A549 (cell line): ENCODE results near the gene TMEM200A. TPM values are rescaled to one million over a fixed set of nuclear protein-coding genes. Genes with fewer than 3 reads are reported as not detected.

ENCODE experiments used
- ATAC-seq, 2 experiments: fragments of 200-7000 bp in 1 of 2; fragments of >200 bp in 1 of 2; cut with Nextera tagmentation in 1 of 2; cut with Tn5 transposase in 1 of 2; 3 replicates each; pipeline versions ENCODE4 v1.8.0 to v1.9.1; 2018 to 2020; ENCODE audit warnings: mild to moderate bottlenecking in 1 of 2, moderate library complexity in 1 of 2
- CTCF ChIA-PET: fragments of 300-600 bp; sonication (Branson Sonifier 250); formaldehyde crosslinking; extraction: SDS; loops from one replicate; lab custom pipeline; 2021; ENCODE audit warnings: antibody characterized with exemption, inconsistent platforms; lab: Yijun Ruan, JAX
- POLR2A ChIA-PET: fragments of 350-600 bp; formaldehyde crosslinking; extraction: SDS; loops from one replicate; lab custom pipeline; 2021; ENCODE audit warnings: antibody characterized with exemption, inconsistent platforms; lab: Yijun Ruan, JAX
- DNase-seq, 2 experiments: peaks; one replicate each; pipeline versions ENCODE4 v3.0.0 to v3.0.0-alpha.2; 2011 to 2016; ENCODE audit warnings: low read depth in 1 of 2, low spot score in 1 of 2
- FAIRE-seq: peaks from 2 replicates; lab custom pipeline; 2011; peaks lifted over from hg19 to GRCh38; lab: Jason Lieb, UNC
- H3K27ac ChIP-seq, 2 experiments: fragments of >200 bp; sonication (Bioruptor Twin); formaldehyde crosslinking; 3 replicates each; pipeline ENCODE4 v1.5.1; 2016 to 2017
- H3K4me1 ChIP-seq: fragments of >200 bp; sonication (Bioruptor Twin); formaldehyde crosslinking; 3 replicates; pipeline ENCODE4 v1.6.1; 2016
- H3K4me2 ChIP-seq: fragments of >200 bp; sonication (Bioruptor Twin); formaldehyde crosslinking; 3 replicates; pipeline ENCODE4 v1.6.1; 2016
- H3K4me3 ChIP-seq: fragments of >200 bp; sonication (Bioruptor Twin); formaldehyde crosslinking; 3 replicates; pipeline ENCODE4 v1.5.1; 2016
- H3K9me3 ChIP-seq: fragments of >200 bp; sonication (Bioruptor Twin); formaldehyde crosslinking; 3 replicates; pipeline ENCODE4 v1.6.1; 2016
- BHLHE40 ChIP-seq: IDR thresholded peaks from 2 replicates; pipeline ENCODE4 v1.6.1; 2012; ENCODE audit warnings: low read depth, low read length, inconsistent platforms
- CBX8 ChIP-seq: fragments of 200-600 bp; sonication (generic); IDR thresholded peaks from 2 replicates; pipeline ENCODE4 v1.6.1; 2016
- CEBPB ChIP-seq, 2 experiments: fragments of >200 bp in 1 of 2; sonication (Bioruptor Twin) in 1 of 2; formaldehyde crosslinking in 1 of 2; IDR thresholded peaks; 2 replicates each; pipeline ENCODE4 v1.6.1; 2012 to 2016
- CHD2 ChIP-seq: fragments of 150-350 bp; IDR thresholded peaks from 2 replicates; pipeline ENCODE4 v1.6.1; 2014; ENCODE audit warnings: low read length; ENCODE audit not compliant: partially characterized antibody
- CHD4 ChIP-seq: fragments of 200-600 bp; sonication (generic); IDR thresholded peaks from 2 replicates; pipeline ENCODE4 v1.6.1; 2016; ENCODE audit warnings: antibody characterized with exemption, mild to moderate bottlenecking, borderline replicate concordance
- CTCF ChIP-seq: fragments of >200 bp; sonication (Bioruptor Twin); formaldehyde crosslinking; IDR thresholded peaks from 3 replicates; pipeline ENCODE4 v1.5.1; 2016
- EHF ChIP-seq: fragments of 250-450 bp; sonication (Bioruptor Pico); IDR thresholded peaks from 2 replicates; pipeline ENCODE4 v1.5.0; 2020; ENCODE audit warnings: mild to moderate bottlenecking
- EHMT2 ChIP-seq: fragments of 200-600 bp; sonication (generic); IDR thresholded peaks from 2 replicates; pipeline ENCODE4 v1.6.1; 2016; ENCODE audit warnings: antibody characterized with exemption, low read depth, mild to moderate bottlenecking, moderate library complexity
- FOSB ChIP-seq: fragments of 250-450 bp; sonication (Bioruptor Pico); IDR thresholded peaks from 2 replicates; pipeline ENCODE4 v1.5.0; 2020; ENCODE audit warnings: mild to moderate bottlenecking, moderate library complexity
- GATA3 ChIP-seq: IDR thresholded peaks from 2 replicates; pipeline ENCODE4 v1.6.1; 2012; ENCODE audit warnings: borderline replicate concordance
- HDAC2 ChIP-seq: fragments of 200-600 bp; sonication (generic); IDR thresholded peaks from 2 replicates; pipeline ENCODE4 v1.6.1; 2016
- HOXB13 ChIP-seq: fragments of 250-450 bp; sonication (Bioruptor Pico); IDR thresholded peaks from 2 replicates; pipeline ENCODE4 v1.5.0; 2020; ENCODE audit warnings: low read depth, mild to moderate bottlenecking, moderate library complexity
- JUN ChIP-seq, 2 experiments: fragments of >200 bp; sonication (Bioruptor Twin); formaldehyde crosslinking; IDR thresholded peaks; 2 replicates in 1 of 2; 3 replicates in 1 of 2; pipeline ENCODE4 v1.6.1; 2016 to 2017
- KDM1A ChIP-seq: fragments of 200-600 bp; sonication (generic); IDR thresholded peaks from 2 replicates; pipeline ENCODE4 v1.6.1; 2016; ENCODE audit warnings: low read depth, mild to moderate bottlenecking
- MAFK ChIP-seq: fragments of 450-650 bp; IDR thresholded peaks from 2 replicates; pipeline ENCODE4 v1.6.1; 2014; ENCODE audit not compliant: partially characterized antibody
- MAZ ChIP-seq: fragments of 150-350 bp; IDR thresholded peaks from 2 replicates; pipeline ENCODE4 v1.6.1; 2014; ENCODE audit warnings: antibody characterized with exemption, low read depth, low read length, borderline replicate concordance
- NPAS2 ChIP-seq: fragments of 250-450 bp; sonication (Bioruptor Pico); IDR thresholded peaks from 2 replicates; pipeline ENCODE4 v1.8.0; 2022; ENCODE audit warnings: mild to moderate bottlenecking, moderate library complexity, borderline replicate concordance
- NR3C1 ChIP-seq: fragments of >200 bp; sonication (Bioruptor Twin); formaldehyde crosslinking; IDR thresholded peaks from 3 replicates; pipeline ENCODE4 v1.6.1; 2017
- POLR2A ChIP-seq: IDR thresholded peaks from 2 replicates; pipeline ENCODE4 v1.6.1; 2012; ENCODE audit warnings: mild to moderate bottlenecking, low read length
- RAD21 ChIP-seq, 2 experiments: fragments of >200 bp in 1 of 2; sonication (Bioruptor Twin) in 1 of 2; formaldehyde crosslinking in 1 of 2; IDR thresholded peaks in 1 of 2; conservative IDR thresholded peaks in 1 of 2; 2 replicates in 1 of 2; 3 replicates in 1 of 2; pipeline ENCODE4 v1.6.1; 2012 to 2018; ENCODE audit warnings: inconsistent platforms in 1 of 2
- RNF2 ChIP-seq: fragments of 200-600 bp; sonication (generic); IDR thresholded peaks from 2 replicates; pipeline ENCODE4 v1.6.1; 2016; ENCODE audit warnings: low read depth, mild to moderate bottlenecking, antibody characterized with exemption, moderate library complexity, borderline replicate concordance
- TP53 ChIP-seq: fragments of 250-450 bp; sonication (Bioruptor Pico); IDR thresholded peaks from 2 replicates; pipeline ENCODE4 v1.5.0; 2021; ENCODE audit warnings: mild to moderate bottlenecking, moderate library complexity
- ZC3H11A ChIP-seq: fragments of 450-650 bp; IDR thresholded peaks from 2 replicates; pipeline ENCODE4 v1.6.1; 2014; ENCODE audit warnings: antibody characterized with exemption, mild to moderate bottlenecking
- ZNF302 ChIP-seq: fragments of 250-450 bp; sonication (Bioruptor Pico); IDR thresholded peaks from 2 replicates; pipeline ENCODE4 v1.9.0; 2021; ENCODE audit warnings: inconsistent platforms, mild to moderate bottlenecking, moderate library complexity
- ZSCAN20 ChIP-seq: fragments of 250-450 bp; sonication (Bioruptor Pico); IDR thresholded peaks from 2 replicates; pipeline ENCODE4 v1.8.0; 2022; ENCODE audit warnings: mild to moderate bottlenecking, moderate library complexity
- WGBS: methylation state at CpG from one replicate; pipeline ENCODE4 v1.1.6; 2017; ENCODE audit errors: missing lambda C conversion rate; 5-methylcytosine and 5-hydroxymethylcytosine counted together
- polyA plus RNA-seq, 4 experiments: library from polyadenylated mRNA; depleted of rRNA in 3 of 4; stranded (reverse); fragments of >200 nt; fragmentation: RNase III in 1 of 4; extraction: RNeasy Plus Mini Kit Qiagen cat#74134 plus additional on column Dnase treatment in 1 of 4; gene quantifications; 2 replicates in 3 of 4; 3 replicates in 1 of 4; pipeline ENCODE4 v1.2.3, GENCODE V29; 2011 to 2017
- TF ChIP-seq, protein P1 (sequence below): IDR thresholded peaks from 2 replicates; pipeline ENCODE4 v1.6.1; 2012
- TF ChIP-seq, protein P2 (sequence below): IDR thresholded peaks from 2 replicates; pipeline ENCODE4 v1.6.1; 2012; ENCODE audit warnings: low read depth, borderline replicate concordance

The TMEM200A gene
- polyA plus RNA-seq, 2 of the 4 experiments (the other 2 are of a cell fraction), result 0.03 TPM; not detected in 1

DNA sequence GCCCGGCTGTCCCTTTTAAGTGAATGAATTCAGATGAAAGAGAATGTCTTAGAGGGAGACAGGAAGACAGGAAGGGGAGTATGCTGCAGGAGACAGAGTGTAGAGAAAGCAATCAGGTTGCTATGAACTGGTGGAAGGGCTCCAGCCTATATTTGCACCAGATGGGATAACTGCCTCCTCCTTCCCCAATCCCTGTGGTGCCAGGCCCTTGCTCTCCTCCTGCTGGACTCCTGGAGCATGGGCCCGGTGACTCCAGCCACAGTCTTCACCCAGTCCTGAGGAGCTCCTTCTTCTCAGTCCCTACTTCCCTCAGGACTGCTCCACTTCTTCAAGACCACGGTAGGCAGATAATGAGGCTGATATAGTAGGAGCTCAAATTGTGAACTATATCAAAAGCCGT lies 91.8 kb downstream of the TMEM200A start:
- ATAC-seq, result no peak
- FAIRE-seq, result no peak
- peak in 1 of 2 experiments; percentile 1 for DNase-seq
- 2% methylated on average over 4 of the region's 4 CpGs for WGBS
- POLR2A ChIA-PET, result no interaction called here
- H3K4me1 ChIP-seq, result no peaks in the 10 kb centered on the region
- TF ChIP-seq CHD4, result no peak
- TF ChIP-seq, protein P1, sequence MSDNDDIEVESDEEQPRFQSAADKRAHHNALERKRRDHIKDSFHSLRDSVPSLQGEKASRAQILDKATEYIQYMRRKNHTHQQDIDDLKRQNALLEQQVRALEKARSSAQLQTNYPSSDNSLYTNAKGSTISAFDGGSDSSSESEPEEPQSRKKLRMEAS, result no peak
- no peak for TF ChIP-seq FOSB
- TF ChIP-seq CEBPB (IDR thresholded peaks at IDR 0.05), result no peak
- TF ChIP-seq ZC3H11A, result no peak
- no peak for TF ChIP-seq RNF2
- TF ChIP-seq MAZ, result no peak
- no peak for TF ChIP-seq CBX8
- no peak for TF ChIP-seq TP53 (CRISPR knock-in tag)
- TF ChIP-seq GATA3, result no peak
- no peak for TF ChIP-seq NPAS2 (CRISPR knock-in tag)
- TF ChIP-seq, all 56 proteins: peak for 0
- H3K4me2 ChIP-seq, result no peak overlapping the region
- H3K27ac ChIP-seq, result no peak overlapping the region
- H3K9me3 ChIP-seq, result no peaks in the 10 kb centered on the region
- no peak overlapping the region for H3K4me3 ChIP-seq
- CTCF ChIA-PET, result no interaction called here

- H3K4me1 ChIP-seq, result no peaks in the 10 kb centered on the region
- ATAC-seq (no peak), FAIRE-seq (no peak), DNase-seq (no peak)
- no peak overlapping the region for H3K27ac ChIP-seq
- H3K4me3 ChIP-seq, result no peak overlapping the region
- H3K4me2 ChIP-seq, result no peak overlapping the region
- no peaks in the 10 kb centered on the region for H3K9me3 ChIP-seq
- no peak for TF ChIP-seq TP53 (CRISPR knock-in tag)
- no peak for TF ChIP-seq CTCF
- TF ChIP-seq KDM1A, result no peak
- no peak for TF ChIP-seq POLR2A
- no peak for TF ChIP-seq CHD2
- no peak for TF ChIP-seq ZNF302 (CRISPR knock-in tag)
- no peak for TF ChIP-seq MAFK
- TF ChIP-seq RNF2, result no peak
- TF ChIP-seq, protein P2, sequence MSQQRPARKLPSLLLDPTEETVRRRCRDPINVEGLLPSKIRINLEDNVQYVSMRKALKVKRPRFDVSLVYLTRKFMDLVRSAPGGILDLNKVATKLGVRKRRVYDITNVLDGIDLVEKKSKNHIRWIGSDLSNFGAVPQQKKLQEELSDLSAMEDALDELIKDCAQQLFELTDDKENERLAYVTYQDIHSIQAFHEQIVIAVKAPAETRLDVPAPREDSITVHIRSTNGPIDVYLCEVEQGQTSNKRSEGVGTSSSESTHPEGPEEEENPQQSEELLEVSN, result no peak
- ChIA-PET POLR2A (no interaction called here), CTCF (no interaction called here)
- WGBS, result 1% methylated on average over 5 of the region's 5 CpGs
Observed at GRCh38 chr6:130459316-130459715, 93.5 kb downstream of the TMEM200A start.

DNA sequence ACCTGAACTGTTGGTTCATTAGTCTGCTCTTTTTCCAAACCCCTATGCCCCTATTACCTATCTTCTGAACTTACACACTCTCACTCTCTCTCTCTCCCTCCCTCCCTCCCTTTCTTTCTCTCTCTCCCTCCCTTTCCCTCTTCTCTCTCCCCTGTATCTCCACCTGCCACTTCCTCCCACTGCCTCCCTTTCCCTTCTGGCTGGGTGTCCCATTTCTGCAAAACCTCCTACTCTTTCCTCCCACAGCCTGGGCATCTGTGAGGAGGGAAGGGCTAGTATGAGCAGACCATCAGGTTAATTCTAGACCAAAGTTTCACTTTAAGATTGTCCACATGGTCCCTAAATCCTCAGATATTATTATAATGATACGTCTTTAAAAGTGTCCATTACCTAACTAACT lies 95.1 kb downstream of the TMEM200A start:
- POLR2A ChIA-PET, result no interaction called here
- ATAC-seq (no peak), DNase-seq (no peak), FAIRE-seq (no peak)
- WGBS, result 0% methylated on average over 1 of the region's 1 CpG
- no peak overlapping the region for H3K27ac ChIP-seq
- H3K4me2 ChIP-seq, result no peak overlapping the region
- no peaks in the 10 kb centered on the region for H3K4me1 ChIP-seq
- H3K4me3 ChIP-seq, result no peak overlapping the region
- TF ChIP-seq HOXB13 (CRISPR knock-in tag), result no peak
- TF ChIP-seq EHMT2, result no peak
- no peak for TF ChIP-seq TP53 (CRISPR knock-in tag)
- TF ChIP-seq, protein P1, result no peak
- no peak for TF ChIP-seq ZC3H11A
- no peak for TF ChIP-seq GATA3
- no peak for TF ChIP-seq ZSCAN20 (CRISPR knock-in tag)
- no peak for TF ChIP-seq EHF (CRISPR knock-in tag)
- TF ChIP-seq POLR2A, result no peak
- TF ChIP-seq NR3C1, result no peak
- no peak for TF ChIP-seq FOSB
- no peak for TF ChIP-seq JUN (IDR thresholded peaks at IDR 0.05)
- no peak for TF ChIP-seq RAD21 (conservative IDR thresholded peaks at IDR 0.05 in 1 of 2, IDR thresholded peaks at IDR 0.05 in 1 of 2)
- TF ChIP-seq HDAC2, result no peak
- TF ChIP-seq BHLHE40, result no peak
- CTCF ChIA-PET, result no interaction called here
- no peaks in the 10 kb centered on the region for H3K9me3 ChIP-seq
